Astrocyte (in vitro differentiated cells and primary cell): ENCODE measurements around the gene CAPZA2. TPM values are rescaled to one million over a fixed set of nuclear protein-coding genes. Genes with fewer than 3 reads are reported as not detected.

Source experiments
- DNase-seq: peaks from one replicate; pipeline ENCODE4 v3.0.0-alpha.2; 2010; ENCODE audit warnings: low read depth
- FAIRE-seq: peaks from 2 replicates; lab custom pipeline; 2011; peaks lifted over from hg19 to GRCh38; lab: Jason Lieb, UNC
- H2AFZ ChIP-seq: 2 replicates; pipeline ENCODE4 v1.6.0; 2012; ENCODE audit warnings: low read depth, low read length, inconsistent platforms
- H3K27ac ChIP-seq: 2 replicates; pipeline ENCODE4 v1.5.1; 2011; ENCODE audit warnings: low read depth, low read length, inconsistent platforms
- H3K27me3 ChIP-seq: 2 replicates; pipeline ENCODE4 v1.6.0; 2011; ENCODE audit warnings: low read length, inconsistent platforms; ENCODE audit not compliant: insufficient read depth
- H3K36me3 ChIP-seq: 2 replicates; pipeline ENCODE4 v1.5.1; 2011; ENCODE audit warnings: low read length, inconsistent platforms; ENCODE audit not compliant: insufficient read depth
- H3K4me1 ChIP-seq: 2 replicates; pipeline ENCODE4 v1.5.1; 2011; ENCODE audit warnings: low read length, inconsistent platforms; ENCODE audit not compliant: insufficient read depth
- H3K4me2 ChIP-seq: 2 replicates; pipeline ENCODE4 v1.6.0; 2012; ENCODE audit warnings: low read length, inconsistent platforms
- H3K4me3 ChIP-seq: 2 replicates; pipeline ENCODE4 v1.5.1; 2011; ENCODE audit warnings: low read depth, mild to moderate bottlenecking, low read length, inconsistent platforms; ENCODE audit not compliant: insufficient read depth
- H3K79me2 ChIP-seq: 2 replicates; pipeline ENCODE4 v1.6.0; 2012; ENCODE audit warnings: mild to moderate bottlenecking, low read length, inconsistent platforms; ENCODE audit not compliant: insufficient read depth
- H3K9ac ChIP-seq: 2 replicates; pipeline ENCODE4 v1.6.0; 2012; ENCODE audit warnings: mild to moderate bottlenecking, low read length, inconsistent platforms
- H3K9me3 ChIP-seq: 2 replicates; pipeline ENCODE4 v1.5.1; 2012; ENCODE audit warnings: low read depth, mild to moderate bottlenecking, low read length, inconsistent platforms; ENCODE audit not compliant: insufficient read depth
- H4K20me1 ChIP-seq: 2 replicates; pipeline ENCODE4 v1.6.0; 2012; ENCODE audit warnings: low read length, inconsistent platforms; ENCODE audit not compliant: insufficient read depth
- H3K27ac Mint-ChIP-seq: one replicate; pipeline ENCODE4 v1.8.0; 2021; ENCODE audit warnings: mild to moderate bottlenecking, mixed read lengths; ENCODE audit not compliant: unreplicated experiment
- H3K27me3 Mint-ChIP-seq: one replicate; pipeline ENCODE4 v1.8.0; 2021; ENCODE audit warnings: low read depth, mixed read lengths; ENCODE audit not compliant: unreplicated experiment
- H3K36me3 Mint-ChIP-seq: one replicate; pipeline ENCODE4 v1.8.0; 2021; ENCODE audit warnings: low read depth, mixed read lengths; ENCODE audit not compliant: unreplicated experiment
- H3K4me1 Mint-ChIP-seq: one replicate; pipeline ENCODE4 v1.8.0; 2021; ENCODE audit warnings: low read depth, mixed read lengths; ENCODE audit not compliant: unreplicated experiment
- H3K4me3 Mint-ChIP-seq: one replicate; pipeline ENCODE4 v1.8.0; 2021; ENCODE audit warnings: mild to moderate bottlenecking, moderate library complexity, mixed read lengths; ENCODE audit not compliant: unreplicated experiment
- H3K9me3 Mint-ChIP-seq: one replicate; pipeline ENCODE4 v1.8.0; 2021; ENCODE audit warnings: mild to moderate bottlenecking, mixed read lengths; ENCODE audit not compliant: unreplicated experiment
- EZH2 ChIP-seq: IDR thresholded peaks from 2 replicates; pipeline ENCODE4 v1.6.1; 2012; ENCODE audit warnings: mild to moderate bottlenecking, low read length, inconsistent platforms; ENCODE audit not compliant: insufficient read depth
- total RNA-seq: library from RNA; stranded (reverse); gene quantifications from 2 replicates; pipeline ENCODE4 v1.2.1, GENCODE V29; 2021
- TF ChIP-seq, protein P1 (sequence below): IDR thresholded peaks from 2 replicates; pipeline ENCODE4 v1.5.1; 2011; ENCODE audit warnings: low read depth, mild to moderate bottlenecking, inconsistent platforms, low read length, moderate library complexity; ENCODE audit not compliant: insufficient read depth

The CAPZA2 gene
- total RNA-seq, 1 donor from 2014 or later: 261 TPM

DNA sequence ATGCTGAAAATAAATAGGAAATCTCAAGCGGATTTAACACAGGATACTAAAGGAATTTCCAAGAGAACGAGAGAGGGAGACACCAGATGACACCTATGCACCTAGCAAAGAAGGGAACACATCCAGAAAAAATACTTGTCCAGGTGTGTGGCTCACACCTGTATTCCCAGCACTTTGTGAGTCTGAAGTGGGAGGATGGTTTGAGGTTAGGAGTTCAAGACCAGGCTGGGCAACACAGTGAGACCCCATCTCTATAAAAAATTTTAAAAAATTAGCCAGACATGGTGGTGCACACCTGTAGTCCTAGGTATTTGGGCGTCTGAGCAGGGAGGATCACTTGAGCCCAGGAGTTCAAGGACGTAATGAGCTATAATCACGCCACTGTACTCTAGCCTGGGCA lies 11.2 kb upstream of the CAPZA2 start:
- Histone ChIP-seq H2AFZ (no peak overlapping the region), H3K27ac (no peak overlapping the region), H3K9me3 (no peaks in the 10 kb centered on the region), H3K4me2 (no peak overlapping the region), H3K36me3 (no peaks in the 10 kb centered on the region), H3K4me3 (no peak overlapping the region), H3K79me2 (no peaks in the 10 kb centered on the region), H4K20me1 (no peaks in the 10 kb centered on the region), H3K27me3 (no peaks in the 10 kb centered on the region), H3K4me1 (no peaks in the 10 kb centered on the region), H3K9ac (no peak overlapping the region)
- no peaks in the 10 kb centered on the region for H3K36me3 Mint-ChIP-seq
- peaks cover 7% of the 10 kb centered on the region for H3K4me1 Mint-ChIP-seq
- DNase-seq (no peak), FAIRE-seq (no peak)
- no peaks in the 10 kb centered on the region for H3K27me3 Mint-ChIP-seq
- H3K4me3 Mint-ChIP-seq: no peak overlapping the region
- TF ChIP-seq, protein P1, sequence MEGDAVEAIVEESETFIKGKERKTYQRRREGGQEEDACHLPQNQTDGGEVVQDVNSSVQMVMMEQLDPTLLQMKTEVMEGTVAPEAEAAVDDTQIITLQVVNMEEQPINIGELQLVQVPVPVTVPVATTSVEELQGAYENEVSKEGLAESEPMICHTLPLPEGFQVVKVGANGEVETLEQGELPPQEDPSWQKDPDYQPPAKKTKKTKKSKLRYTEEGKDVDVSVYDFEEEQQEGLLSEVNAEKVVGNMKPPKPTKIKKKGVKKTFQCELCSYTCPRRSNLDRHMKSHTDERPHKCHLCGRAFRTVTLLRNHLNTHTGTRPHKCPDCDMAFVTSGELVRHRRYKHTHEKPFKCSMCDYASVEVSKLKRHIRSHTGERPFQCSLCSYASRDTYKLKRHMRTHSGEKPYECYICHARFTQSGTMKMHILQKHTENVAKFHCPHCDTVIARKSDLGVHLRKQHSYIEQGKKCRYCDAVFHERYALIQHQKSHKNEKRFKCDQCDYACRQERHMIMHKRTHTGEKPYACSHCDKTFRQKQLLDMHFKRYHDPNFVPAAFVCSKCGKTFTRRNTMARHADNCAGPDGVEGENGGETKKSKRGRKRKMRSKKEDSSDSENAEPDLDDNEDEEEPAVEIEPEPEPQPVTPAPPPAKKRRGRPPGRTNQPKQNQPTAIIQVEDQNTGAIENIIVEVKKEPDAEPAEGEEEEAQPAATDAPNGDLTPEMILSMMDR: no peak
- no peak for TF ChIP-seq EZH2
- no peak overlapping the region for H3K27ac Mint-ChIP-seq
- H3K9me3 Mint-ChIP-seq: no peaks in the 10 kb centered on the region

GRCh38 chr7:116851671-116852070 lies 10.7 kb upstream of the CAPZA2 start:
- no peaks in the 10 kb centered on the region for H3K9me3 Mint-ChIP-seq
- no peak for TF ChIP-seq EZH2
- TF ChIP-seq, protein P1: no peak
- no peaks in the 10 kb centered on the region for H3K27me3 ChIP-seq
- H3K27me3 Mint-ChIP-seq: no peaks in the 10 kb centered on the region
- no peaks in the 10 kb centered on the region for H3K36me3 Mint-ChIP-seq
- no peak overlapping the region for H3K9ac ChIP-seq
- no peak overlapping the region for H3K27ac ChIP-seq
- no peaks in the 10 kb centered on the region for H3K9me3 ChIP-seq
- peaks cover 7% of the 10 kb centered on the region for H3K4me1 Mint-ChIP-seq
- H3K4me1 ChIP-seq: no peaks in the 10 kb centered on the region
- no peak overlapping the region for H3K4me2 ChIP-seq
- no peak for DNase-seq
- no peak for FAIRE-seq
- H3K79me2 ChIP-seq: no peaks in the 10 kb centered on the region
- no peak overlapping the region for H3K4me3 ChIP-seq
- no peak overlapping the region for H3K4me3 Mint-ChIP-seq
- H3K36me3 ChIP-seq: no peaks in the 10 kb centered on the region
- H2AFZ ChIP-seq: no peak overlapping the region
- no peak overlapping the region for H3K27ac Mint-ChIP-seq
- H4K20me1 ChIP-seq: no peaks in the 10 kb centered on the region

GRCh38 chr7:116854132-116854531 lies 8.3 kb upstream of the CAPZA2 start:
- H3K27ac ChIP-seq: no peak overlapping the region
- FAIRE-seq (no peak), DNase-seq (no peak)
- no peak overlapping the region for H3K4me3 Mint-ChIP-seq
- H3K4me1 Mint-ChIP-seq: peaks cover 7% of the 10 kb centered on the region
- H3K79me2 ChIP-seq: no peaks in the 10 kb centered on the region
- H3K4me2 ChIP-seq: no peak overlapping the region
- no peak overlapping the region for H3K9ac ChIP-seq
- no peaks in the 10 kb centered on the region for H3K36me3 Mint-ChIP-seq
- no peaks in the 10 kb centered on the region for H3K4me1 ChIP-seq
- no peaks in the 10 kb centered on the region for H3K36me3 ChIP-seq
- H3K4me3 ChIP-seq: no peak overlapping the region
- H2AFZ ChIP-seq: no peak overlapping the region
- TF ChIP-seq, protein P1: no peak
- no peak for TF ChIP-seq EZH2
- H3K9me3 ChIP-seq: no peaks in the 10 kb centered on the region
- H4K20me1 ChIP-seq: no peaks in the 10 kb centered on the region
- no peaks in the 10 kb centered on the region for H3K27me3 ChIP-seq
- H3K27me3 Mint-ChIP-seq: no peaks in the 10 kb centered on the region
- H3K9me3 Mint-ChIP-seq: no peaks in the 10 kb centered on the region
- H3K27ac Mint-ChIP-seq: no peak overlapping the region
